Measurements from ENCODE around the gene KMT2B. TPM values are rescaled to one million over a fixed set of nuclear protein-coding genes. Genes with fewer than 3 reads are reported as not detected.

The KMT2B gene
- total RNA-seq, 1 experiment from 2014 or later: 21.4 TPM

GRCh38 chr19:35754370-35755130, 36.7 kb downstream of the KMT2B start:
- Histone ChIP-seq H3K4me3 (ENCODE audit: low read length) (no peak overlapping the region), H3K4me2 (ENCODE audit: low read depth, low read length, poor library complexity, severe bottlenecking) (no peak overlapping the region), H3K9me3 (ENCODE audit: low read length) (no peaks in the 10 kb centered on the region), H3K4me1 (ENCODE audit: low read length) (peaks cover 27% of the 10 kb centered on the region), H3K9me2 (replicated peaks; ENCODE audit: insufficient read depth, low read length) (no peaks in the 10 kb centered on the region), H3K27ac (ENCODE audit: low read length) (no peak overlapping the region), H3K79me2 (ENCODE audit: low read length) (peaks cover 23% of the 10 kb centered on the region), H3K27me3 (ENCODE audit: low read length) (no peaks in the 10 kb centered on the region), H4K20me1 (ENCODE audit: insufficient read depth, low read depth, low read length) (peaks cover 10% of the 10 kb centered on the region; the same call in 1 of the 2 replicates), H3K36me3 (ENCODE audit: insufficient read depth, low read length) (0 out of 2 replicates have a peak, but pooled peaks cover under 1% of the 10 kb centered on the region), H3K9ac (ENCODE audit: low read length) (no peak overlapping the region), H2AFZ (ENCODE audit: low read length) (no peak overlapping the region)
- DNase-seq: no peak

GRCh38 chr19:35755131-35755549, 37.3 kb downstream of the KMT2B start:
- H3K27ac ChIP-seq (ENCODE audit: low read length): no peak overlapping the region
- H3K79me2 ChIP-seq (ENCODE audit: low read length): peaks cover 24% of the 10 kb centered on the region
- no peak for DNase-seq

GRCh38 chr19:35755550-35756376, 38.0 kb downstream of the KMT2B start:
- Histone ChIP-seq H4K20me1 (ENCODE audit: insufficient read depth, low read depth, low read length) (peaks cover 10% of the 10 kb centered on the region; the same call in 1 of the 2 replicates), H3K79me2 (ENCODE audit: low read length) (peaks cover 23% of the 10 kb centered on the region), H3K27me3 (ENCODE audit: low read length) (no peaks in the 10 kb centered on the region), H3K9ac (ENCODE audit: low read length) (no peak overlapping the region), H3K9me3 (ENCODE audit: low read length) (no peaks in the 10 kb centered on the region), H3K4me1 (ENCODE audit: low read length) (peaks cover 22% of the 10 kb centered on the region), H3K4me2 (ENCODE audit: low read depth, low read length, poor library complexity, severe bottlenecking) (no peak overlapping the region), H3K36me3 (ENCODE audit: insufficient read depth, low read length) (peaks cover 11% of the 10 kb centered on the region), H3K9me2 (replicated peaks; ENCODE audit: insufficient read depth, low read length) (no peaks in the 10 kb centered on the region), H2AFZ (ENCODE audit: low read length) (no peak overlapping the region), H3K27ac (ENCODE audit: low read length) (no peak overlapping the region), H3K4me3 (ENCODE audit: low read length) (no peak overlapping the region)
- no peak for DNase-seq

More at GRCh38 chr19:35755131-35755549, 37.3 kb downstream of the KMT2B start:
- Histone ChIP-seq H2AFZ (ENCODE audit: low read length) (no peak overlapping the region), H3K4me3 (ENCODE audit: low read length) (no peak overlapping the region), H3K9ac (ENCODE audit: low read length) (no peak overlapping the region), H3K36me3 (ENCODE audit: insufficient read depth, low read length) (peaks cover 5% of the 10 kb centered on the region), H3K4me1 (ENCODE audit: low read length) (peaks cover 25% of the 10 kb centered on the region), H4K20me1 (ENCODE audit: insufficient read depth, low read depth, low read length) (peaks cover 10% of the 10 kb centered on the region; the same call in 1 of the 2 replicates), H3K4me2 (ENCODE audit: low read depth, low read length, poor library complexity, severe bottlenecking) (no peak overlapping the region), H3K9me3 (ENCODE audit: low read length) (no peaks in the 10 kb centered on the region), H3K9me2 (replicated peaks; ENCODE audit: insufficient read depth, low read length) (no peaks in the 10 kb centered on the region), H3K27me3 (ENCODE audit: low read length) (no peaks in the 10 kb centered on the region)

GRCh38 chr19:35756377-35757230, 38.8 kb downstream of the KMT2B start, which contains the start of gene HSPB6:
HSPB6 (minus strand) TSS chr19:35757029; CDS start chr19:35757008, 21 bp downstream.
- Histone ChIP-seq H4K20me1 (ENCODE audit: insufficient read depth, low read depth, low read length) (peaks cover 10% of the 10 kb centered on the region; the same call in 1 of the 2 replicates), H3K27me3 (ENCODE audit: low read length) (no peaks in the 10 kb centered on the region), H3K4me3 (ENCODE audit: low read length) (peak within 1 kb of the TSS; percentile 83), H2AFZ (ENCODE audit: low read length) (no peak within 1 kb of the TSS), H3K9ac (ENCODE audit: low read length) (peak within 1 kb of the TSS; percentile 85), H3K9me3 (ENCODE audit: low read length) (no peaks in the 10 kb centered on the region), H3K79me2 (ENCODE audit: low read length) (peaks cover 23% of the 10 kb centered on the region), H3K9me2 (replicated peaks; ENCODE audit: insufficient read depth, low read length) (no peaks in the 10 kb centered on the region), H3K36me3 (ENCODE audit: insufficient read depth, low read length) (peaks cover 13% of the 10 kb centered on the region), H3K4me1 (ENCODE audit: low read length) (peaks cover 22% of the 10 kb centered on the region), H3K4me2 (ENCODE audit: low read depth, low read length, poor library complexity, severe bottlenecking) (peak within 1 kb of the TSS; percentile 89), H3K27ac (ENCODE audit: low read length) (peak within 1 kb of the TSS; percentile 88)
- DNase-seq: no peak

GRCh38 chr19:35757231-35757748, 39.5 kb downstream of the KMT2B start:
- peaks cover 22% of the 10 kb centered on the region for H3K4me1 ChIP-seq (ENCODE audit: low read length)
- peaks cover 10% of the 10 kb centered on the region; the same call in 1 of the 2 replicates for H4K20me1 ChIP-seq (ENCODE audit: insufficient read depth, low read depth, low read length)
- no peaks in the 10 kb centered on the region for H3K27me3 ChIP-seq (ENCODE audit: low read length)
- H3K9ac ChIP-seq (ENCODE audit: low read length): peak overlapping the region; percentile 85
- peaks cover 23% of the 10 kb centered on the region for H3K79me2 ChIP-seq (ENCODE audit: low read length)
- peak; percentile 84 for DNase-seq
- no peaks in the 10 kb centered on the region for H3K9me3 ChIP-seq (ENCODE audit: low read length)
- H3K9me2 ChIP-seq (replicated peaks; ENCODE audit: insufficient read depth, low read length): no peaks in the 10 kb centered on the region
- peak overlapping the region; percentile 83 for H3K4me3 ChIP-seq (ENCODE audit: low read length)
- H2AFZ ChIP-seq (ENCODE audit: low read length): no peak overlapping the region
- H3K4me2 ChIP-seq (ENCODE audit: low read depth, low read length, poor library complexity, severe bottlenecking): peak overlapping the region; percentile 89
- H3K27ac ChIP-seq (ENCODE audit: low read length): peak overlapping the region; percentile 88
- H3K36me3 ChIP-seq (ENCODE audit: insufficient read depth, low read length): peaks cover 13% of the 10 kb centered on the region

- Histone ChIP-seq H4K20me1 (ENCODE audit: insufficient read depth, low read depth, low read length) (peaks cover 10% of the 10 kb centered on the region; the same call in 1 of the 2 replicates), H2AFZ (ENCODE audit: low read length) (no peak within 1 kb of the TSS), H3K36me3 (ENCODE audit: insufficient read depth, low read length) (peaks cover 13% of the 10 kb centered on the region), H3K4me1 (ENCODE audit: low read length) (peaks cover 22% of the 10 kb centered on the region), H3K79me2 (ENCODE audit: low read length) (peaks cover 23% of the 10 kb centered on the region), H3K9ac (ENCODE audit: low read length) (peak within 1 kb of the TSS; percentile 85), H3K4me2 (ENCODE audit: low read depth, low read length, poor library complexity, severe bottlenecking) (peak within 1 kb of the TSS; percentile 89), H3K9me2 (replicated peaks; ENCODE audit: insufficient read depth, low read length) (no peaks in the 10 kb centered on the region), H3K4me3 (ENCODE audit: low read length) (peak within 1 kb of the TSS; percentile 83), H3K9me3 (ENCODE audit: low read length) (no peaks in the 10 kb centered on the region), H3K27me3 (ENCODE audit: low read length) (no peaks in the 10 kb centered on the region), H3K27ac (ENCODE audit: low read length) (peak within 1 kb of the TSS; percentile 88)
- peak; percentile 100 for DNase-seq
These were observed 40.2 kb downstream of the KMT2B start, which contains the start of gene PROSER3 for GRCh38 chr19:35757749-35758608. PROSER3 (plus strand) TSS chr19:35758176; CDS start chr19:35758216, 40 bp downstream.

GRCh38 chr19:35759697-35760096, 41.9 kb downstream of the KMT2B start:
- H3K9me3 ChIP-seq (ENCODE audit: low read length): no peaks in the 10 kb centered on the region
- peaks cover 23% of the 10 kb centered on the region for H3K79me2 ChIP-seq (ENCODE audit: low read length)
- H3K36me3 ChIP-seq (ENCODE audit: insufficient read depth, low read length): peaks cover 13% of the 10 kb centered on the region
- H2AFZ ChIP-seq (ENCODE audit: low read length): no peak overlapping the region
- H3K27ac ChIP-seq (ENCODE audit: low read length): no peak overlapping the region
- H3K4me1 ChIP-seq (ENCODE audit: low read length): peaks cover 22% of the 10 kb centered on the region
- H4K20me1 ChIP-seq (ENCODE audit: insufficient read depth, low read depth, low read length): peaks cover 10% of the 10 kb centered on the region; the same call in 1 of the 2 replicates
- peak overlapping the region; percentile 65 for H3K4me2 ChIP-seq (ENCODE audit: low read depth, low read length, poor library complexity, severe bottlenecking)
- DNase-seq: no peak
- H3K9me2 ChIP-seq (replicated peaks; ENCODE audit: insufficient read depth, low read length): no peaks in the 10 kb centered on the region
- no peak overlapping the region for H3K4me3 ChIP-seq (ENCODE audit: low read length)
- no peaks in the 10 kb centered on the region for H3K27me3 ChIP-seq (ENCODE audit: low read length)
- no peak overlapping the region for H3K9ac ChIP-seq (ENCODE audit: low read length)
